DOHH2 (cell line): ENCODE results near the gene TRIOBP.
"Not testable (repeated sequence)": the region's sequence is repeated elsewhere in the genome, so short reads cannot be mapped to it uniquely, and the experiment has no call there.

Source experiments
- H3F3A ChIP-seq: fragments of 200-600 bp; sonication (generic), shearing (Covaris generic); 2 replicates; pipeline ENCODE4 v1.6.0; 2016; ENCODE audit warnings: antibody characterized with exemption, mild to moderate bottlenecking; ENCODE audit not compliant: control insufficient read depth, insufficient read depth
- H3K27ac ChIP-seq: fragments of 200-600 bp; sonication (generic); 2 replicates; pipeline ENCODE4 v1.5.1; 2014; ENCODE audit warnings: low read depth, mild to moderate bottlenecking, low read length, moderate library complexity
- H3K27me3 ChIP-seq: fragments of 200-600 bp; sonication (generic); 2 replicates; pipeline ENCODE4 v1.6.1; 2014; ENCODE audit warnings: mild to moderate bottlenecking, low read length, mixed read lengths; ENCODE audit not compliant: control insufficient read depth
- H3K36me3 ChIP-seq: fragments of 200-600 bp; sonication (generic); 2 replicates; pipeline ENCODE4 v1.6.1; 2014; ENCODE audit warnings: mild to moderate bottlenecking, low read length, moderate library complexity, mixed read lengths; ENCODE audit not compliant: control insufficient read depth
- H3K4me1 ChIP-seq: fragments of 200-600 bp; sonication (generic); 2 replicates; pipeline ENCODE4 v1.6.1; 2014; ENCODE audit warnings: mild to moderate bottlenecking, low read length, mixed read lengths; ENCODE audit not compliant: control insufficient read depth
- H3K4me2 ChIP-seq: fragments of 200-600 bp; sonication (generic); 2 replicates; pipeline ENCODE4 v1.6.0; 2014; ENCODE audit warnings: mild to moderate bottlenecking, low read length, moderate library complexity
- H3K4me3 ChIP-seq: fragments of 200-600 bp; sonication (generic); 2 replicates; pipeline ENCODE4 v1.5.1; 2014; ENCODE audit warnings: mild to moderate bottlenecking, low read length, mixed read lengths
- H3K79me2 ChIP-seq: fragments of 200-600 bp; sonication (generic); 2 replicates; pipeline ENCODE4 v1.6.1; 2014; ENCODE audit warnings: mild to moderate bottlenecking, low read length, mixed read lengths; ENCODE audit not compliant: control insufficient read depth
- H3K9me2 ChIP-seq: fragments of 200-600 bp; sonication (generic); replicated peaks from 2 replicates; pipeline ENCODE4 v1.6.1; 2014; ENCODE audit warnings: mild to moderate bottlenecking, low read length, mixed read lengths; ENCODE audit not compliant: control insufficient read depth
- H3K9me3 ChIP-seq: fragments of 200-600 bp; sonication (generic); 2 replicates; pipeline ENCODE4 v1.6.1; 2014; ENCODE audit warnings: antibody characterized with exemption, low read length, mixed read lengths; ENCODE audit not compliant: control insufficient read depth, insufficient read depth
- H4K20me1 ChIP-seq: fragments of 200-600 bp; sonication (generic); 2 replicates; pipeline ENCODE4 v1.6.0; 2014; ENCODE audit warnings: low read depth, mild to moderate bottlenecking, antibody characterized with exemption, low read length, moderate library complexity; ENCODE audit not compliant: control insufficient read depth, insufficient read depth
- CTCF ChIP-seq: fragments of 200-600 bp; sonication (generic); IDR thresholded peaks from one replicate; pipeline ENCODE4 v1.5.1; 2014; ENCODE audit warnings: antibody characterized with exemption, mild to moderate bottlenecking, low read depth, low read length; ENCODE audit not compliant: poor library complexity, severe bottlenecking
- EZH2phosphoT487 ChIP-seq: fragments of 200-600 bp; sonication (generic); IDR thresholded peaks from 2 replicates; pipeline ENCODE4 v1.6.1; 2017; ENCODE audit warnings: borderline replicate concordance, mild to moderate bottlenecking, antibody characterized with exemption, low read length, moderate library complexity, mixed read lengths

TRIOBP gene

DNA sequence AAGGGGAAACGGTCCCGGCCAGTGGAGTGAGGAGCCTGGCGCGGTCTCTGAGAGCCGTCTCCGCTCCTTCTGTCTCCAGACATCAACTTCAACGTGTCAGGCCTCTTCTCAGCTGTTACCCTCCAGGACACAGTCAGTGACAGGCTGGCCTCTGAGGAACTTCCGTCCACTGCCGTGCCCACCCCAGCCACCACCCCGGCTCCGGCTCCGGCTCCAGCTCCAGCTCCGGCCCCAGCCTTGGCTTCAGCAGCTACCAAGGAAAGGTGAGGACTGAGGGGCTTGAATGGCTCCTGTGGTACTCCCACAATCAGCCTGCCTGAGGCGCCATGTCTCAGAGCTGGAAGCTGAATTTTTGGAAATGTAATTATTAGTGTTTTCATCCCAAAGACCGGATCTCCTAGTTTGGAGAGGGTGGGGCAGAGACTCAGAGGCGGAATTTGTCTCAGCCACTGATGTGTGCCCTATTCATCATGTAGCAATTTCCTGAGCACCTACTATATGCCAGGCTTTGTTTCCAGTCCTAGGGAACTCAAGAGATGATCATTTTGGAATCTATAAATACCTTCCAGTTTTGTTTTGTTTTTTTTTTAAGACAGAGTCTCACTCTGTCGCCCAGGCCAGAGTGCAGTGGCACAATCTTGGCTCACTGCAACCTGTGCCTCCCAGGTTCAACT, 46.2 kb upstream of the TRIOBP start:
- Histone ChIP-seq H3K36me3 (peaks cover 53% of the 10 kb centered on the region), H3K4me3 (no peak overlapping the region), H3K4me1 (0 out of 2 replicates have a peak, but pooled peaks cover under 1% of the 10 kb centered on the region), H3K79me2 (no peaks in the 10 kb centered on the region), H4K20me1 (no peaks in the 10 kb centered on the region), H3K27ac (no peak overlapping the region), H3K4me2 (no peak overlapping the region), H3K9me3 (no peaks in the 10 kb centered on the region), H3K9me2 (no peaks in the 10 kb centered on the region), H3F3A (no peaks in the 10 kb centered on the region), H3K27me3 (no peaks in the 10 kb centered on the region)
- no peak for TF ChIP-seq CTCF
- TF ChIP-seq EZH2phosphoT487: no peak

DNA sequence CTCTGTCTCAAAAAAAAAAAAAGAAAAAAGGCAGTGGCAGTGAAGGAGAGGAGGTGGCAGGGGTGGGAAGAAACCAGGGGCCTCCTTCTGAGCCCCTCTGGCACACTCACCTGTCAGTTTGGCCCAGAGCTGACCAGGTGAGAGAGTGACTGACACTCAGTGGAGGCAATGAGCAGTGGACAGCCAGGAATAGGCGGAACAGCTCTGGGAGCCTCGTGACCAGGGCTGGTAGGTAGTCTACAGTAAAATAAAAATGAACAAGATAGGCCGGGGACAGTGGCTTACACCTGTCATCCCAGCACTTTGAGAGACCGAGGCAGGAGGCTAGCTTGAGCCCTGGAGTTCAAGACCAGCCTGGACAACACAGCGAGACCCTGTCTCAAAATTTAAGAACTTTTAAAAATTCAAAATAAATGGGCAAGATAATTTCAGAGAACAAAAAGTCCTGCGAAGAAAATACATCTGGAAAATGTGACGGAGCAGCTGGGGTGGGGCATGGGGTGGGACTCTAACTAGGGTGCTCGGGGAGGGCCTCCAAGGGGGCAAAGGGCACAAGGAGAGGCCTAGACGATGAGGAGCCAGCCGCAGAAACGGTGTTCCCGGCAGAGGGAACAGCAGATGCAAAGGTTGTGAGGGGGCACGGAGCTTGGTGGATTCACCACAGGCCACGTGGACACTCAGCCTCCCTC, 42.1 kb upstream of the TRIOBP start:
- H3F3A ChIP-seq: peaks cover 10% of the 10 kb centered on the region
- no peak overlapping the region for H3K27ac ChIP-seq
- no peaks in the 10 kb centered on the region for H3K9me2 ChIP-seq
- TF ChIP-seq CTCF (no peak), EZH2phosphoT487 (no peak)
- no peak overlapping the region for H3K4me3 ChIP-seq
- H3K9me3 ChIP-seq: no peaks in the 10 kb centered on the region
- peaks cover 14% of the 10 kb centered on the region for H3K4me1 ChIP-seq
- peaks cover 39% of the 10 kb centered on the region for H3K36me3 ChIP-seq
- peaks cover 6% of the 10 kb centered on the region for H4K20me1 ChIP-seq
- H3K79me2 ChIP-seq: peaks cover 15% of the 10 kb centered on the region
- no peak overlapping the region for H3K4me2 ChIP-seq
- no peaks in the 10 kb centered on the region for H3K27me3 ChIP-seq

GRCh38 chr22:37655252-37655563, 41.6 kb upstream of the TRIOBP start:
- H4K20me1 ChIP-seq: peaks cover 11% of the 10 kb centered on the region
- no peak overlapping the region for H3K4me2 ChIP-seq
- no peaks in the 10 kb centered on the region for H3K9me2 ChIP-seq
- TF ChIP-seq EZH2phosphoT487 (no peak), CTCF (no peak)
- no peak overlapping the region for H3K4me3 ChIP-seq
- H3F3A ChIP-seq: peaks cover 14% of the 10 kb centered on the region
- no peaks in the 10 kb centered on the region for H3K9me3 ChIP-seq
- H3K79me2 ChIP-seq: peaks cover 20% of the 10 kb centered on the region
- no peaks in the 10 kb centered on the region for H3K27me3 ChIP-seq
- peaks cover 39% of the 10 kb centered on the region for H3K36me3 ChIP-seq
- H3K4me1 ChIP-seq: peaks cover 19% of the 10 kb centered on the region
- no peak overlapping the region for H3K27ac ChIP-seq

- H3K27ac ChIP-seq, H3K27me3 ChIP-seq, H3K9me3 ChIP-seq, H3K9me2 ChIP-seq, H3K4me3 ChIP-seq, H3K4me2 ChIP-seq: not testable (repeated sequence)
- Histone ChIP-seq H3F3A (peaks cover 14% of the 10 kb centered on the region), H3K79me2 (peaks cover 33% of the 10 kb centered on the region), H3K36me3 (peaks cover 39% of the 10 kb centered on the region), H3K4me1 (peaks cover 33% of the 10 kb centered on the region), H4K20me1 (peaks cover 22% of the 10 kb centered on the region)
Observed at GRCh38 chr22:37656583-37656982, 40.3 kb upstream of the TRIOBP start.
